ENCODE measurements around the gene LRRC27. TPM values are rescaled to one million over a fixed set of nuclear protein-coding genes. Genes with fewer than 3 reads are reported as not detected.

Gene LRRC27
- total RNA-seq, 4 donors from 2014 or later = 5.9 to 69.5 (median 8.3) TPM; not detected in 1

DNA sequence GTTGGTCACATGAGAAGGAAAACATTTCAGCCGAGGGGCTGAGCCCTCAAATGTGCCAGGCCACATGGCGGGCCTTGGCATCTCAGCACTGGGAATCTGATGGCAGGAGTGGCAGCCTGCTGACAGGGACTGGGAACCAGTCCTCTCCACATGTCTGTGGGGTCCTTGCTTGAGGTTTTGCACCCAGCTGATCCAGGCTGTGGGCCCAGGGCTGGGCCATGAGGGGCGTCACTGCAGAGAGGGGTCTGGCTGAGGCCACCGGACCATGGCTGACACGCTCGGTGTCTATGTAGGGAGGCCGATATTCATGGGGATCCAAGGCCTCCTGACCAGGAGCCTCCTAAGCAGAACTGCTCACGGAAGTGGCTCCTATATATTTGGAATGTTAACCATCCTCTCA is 34.0 kb downstream of the LRRC27 start:
- no peaks in the 10 kb centered on the region for H3K27me3 ChIP-seq
- intact Hi-C loops (cut with DNase I; ENCODE audit: low total_unique reads) = no loop called here

DNA sequence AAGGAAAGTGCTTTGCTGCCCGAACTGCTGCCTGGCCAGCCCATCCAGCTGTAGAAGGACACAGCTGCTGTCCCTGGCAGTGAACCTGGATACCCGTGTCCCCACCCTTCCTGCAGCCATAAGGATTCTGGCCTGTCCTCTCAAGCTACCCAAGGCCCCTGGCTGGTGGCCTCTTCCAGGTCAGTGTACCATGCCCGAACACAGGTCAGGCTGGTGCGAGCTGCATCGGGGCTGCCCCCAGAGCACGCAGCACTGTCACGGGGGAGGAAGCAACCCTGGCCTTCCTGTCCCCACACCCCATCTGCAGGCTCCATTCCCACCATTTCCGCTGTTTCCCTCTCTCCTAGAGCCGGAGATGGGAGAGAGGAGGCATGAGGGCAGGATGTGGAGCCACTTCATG is 34.5 kb downstream of the LRRC27 start:
- in situ Hi-C loops (cut with MboI; ENCODE audit: low pct_ligation_motif_present in 1 of 4, low pct_unique_long_range_greater_than_20kb in 1 of 4, low sequenced_read_pairs in 3 of 4) (loop anchor here in 1 of 4 donors (10.0 kb wide), 1 partner anchor 152 kb away; no protein-coding TSS in a partner anchor), intact Hi-C loops (cut with DNase I; ENCODE audit: low total_unique reads) (no loop called here)
- no peaks in the 10 kb centered on the region for H3K9me3 ChIP-seq
- H3K36me3 ChIP-seq = peaks cover 0 to 11% (median 3%) of the 10 kb centered on the region in 4 donors
- TF ChIP-seq POLR2A (IDR thresholded peaks at IDR 0.05) (no peak), POLR2AphosphoS5 (IDR thresholded peaks at IDR 0.05) (no peak), EP300 (IDR thresholded peaks at IDR 0.05; ENCODE audit: low read depth) (no peak)
- TF ChIP-seq, protein P1, sequence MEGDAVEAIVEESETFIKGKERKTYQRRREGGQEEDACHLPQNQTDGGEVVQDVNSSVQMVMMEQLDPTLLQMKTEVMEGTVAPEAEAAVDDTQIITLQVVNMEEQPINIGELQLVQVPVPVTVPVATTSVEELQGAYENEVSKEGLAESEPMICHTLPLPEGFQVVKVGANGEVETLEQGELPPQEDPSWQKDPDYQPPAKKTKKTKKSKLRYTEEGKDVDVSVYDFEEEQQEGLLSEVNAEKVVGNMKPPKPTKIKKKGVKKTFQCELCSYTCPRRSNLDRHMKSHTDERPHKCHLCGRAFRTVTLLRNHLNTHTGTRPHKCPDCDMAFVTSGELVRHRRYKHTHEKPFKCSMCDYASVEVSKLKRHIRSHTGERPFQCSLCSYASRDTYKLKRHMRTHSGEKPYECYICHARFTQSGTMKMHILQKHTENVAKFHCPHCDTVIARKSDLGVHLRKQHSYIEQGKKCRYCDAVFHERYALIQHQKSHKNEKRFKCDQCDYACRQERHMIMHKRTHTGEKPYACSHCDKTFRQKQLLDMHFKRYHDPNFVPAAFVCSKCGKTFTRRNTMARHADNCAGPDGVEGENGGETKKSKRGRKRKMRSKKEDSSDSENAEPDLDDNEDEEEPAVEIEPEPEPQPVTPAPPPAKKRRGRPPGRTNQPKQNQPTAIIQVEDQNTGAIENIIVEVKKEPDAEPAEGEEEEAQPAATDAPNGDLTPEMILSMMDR (IDR thresholded peaks at IDR 0.05) = no peak
- WGBS, 2 donors (ENCODE audit: low coverage in 1 of 2) = 81% methylated on average over 9 of the region's 9 CpGs; no CpG with 5 or more reads in 1 of the 2 donors
- no peaks in the 10 kb centered on the region for H3K27me3 ChIP-seq
- H3K27ac ChIP-seq = no peak overlapping the region
- no peak overlapping the region for H3K4me3 ChIP-seq
- DNase-seq = no peak
- H3K4me1 ChIP-seq = no peaks in the 10 kb centered on the region

More for the DNA sequence above, 34.0 kb downstream of the LRRC27 start:
- DNase-seq = no peak
- H3K4me1 ChIP-seq = no peaks in the 10 kb centered on the region
- 96% methylated on average over 8 of the region's 8 CpGs; no CpG with 5 or more reads in 1 of the 2 donors for WGBS, 2 donors (ENCODE audit: low coverage in 1 of 2)
- H3K4me3 ChIP-seq = no peak overlapping the region
- no peak overlapping the region for H3K27ac ChIP-seq
- H3K36me3 ChIP-seq = peaks cover 0 to 11% (median 3%) of the 10 kb centered on the region in 4 donors
- TF ChIP-seq EP300 (IDR thresholded peaks at IDR 0.05; ENCODE audit: low read depth) (no peak), POLR2A (IDR thresholded peaks at IDR 0.05) (no peak), POLR2AphosphoS5 (IDR thresholded peaks at IDR 0.05) (no peak)
- TF ChIP-seq, protein P1 (IDR thresholded peaks at IDR 0.05) = no peak
- H3K9me3 ChIP-seq = no peaks in the 10 kb centered on the region
- in situ Hi-C loops (cut with MboI; ENCODE audit: low pct_ligation_motif_present in 1 of 4, low pct_unique_long_range_greater_than_20kb in 1 of 4, low sequenced_read_pairs in 3 of 4) = loop anchor here in 1 of 4 donors (10.0 kb wide), 1 partner anchor 151 kb away; no protein-coding TSS in a partner anchor

DNA sequence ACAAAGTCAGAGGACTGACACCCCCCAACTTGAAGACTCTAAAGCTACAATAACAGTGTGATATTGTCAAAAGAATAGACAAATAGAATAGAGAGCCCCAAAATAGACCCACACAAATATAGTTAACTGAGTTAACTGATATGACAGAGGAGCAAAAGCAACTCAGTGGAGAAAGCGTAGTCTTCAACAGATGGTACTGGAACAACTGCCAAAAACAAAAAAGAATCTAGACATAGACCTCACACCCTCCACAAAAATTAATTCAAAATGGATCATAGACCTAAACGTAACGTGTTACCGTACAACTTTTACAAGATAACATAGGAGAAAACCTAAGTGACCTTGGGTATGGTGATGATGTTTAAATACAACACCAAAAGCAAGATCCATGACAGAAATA is 36.4 kb downstream of the LRRC27 start:
- in situ Hi-C loops (cut with MboI; ENCODE audit: low pct_ligation_motif_present in 1 of 4, low pct_unique_long_range_greater_than_20kb in 1 of 4, low sequenced_read_pairs in 3 of 4) (loop anchor here in 1 of 4 donors (10.0 kb wide), 1 partner anchor 154 kb away; no protein-coding TSS in a partner anchor), intact Hi-C loops (cut with DNase I; ENCODE audit: low total_unique reads) (no loop called here)
- H3K4me3 ChIP-seq = no peak overlapping the region
- peaks cover 0 to 11% (median 3%) of the 10 kb centered on the region in 4 donors for H3K36me3 ChIP-seq
- no peaks in the 10 kb centered on the region for H3K4me1 ChIP-seq
- no peak for DNase-seq
- H3K27me3 ChIP-seq = no peaks in the 10 kb centered on the region
- WGBS, 2 donors (ENCODE audit: low coverage in 1 of 2) = 91 to 93% methylated on average over 4 of the region's 4 CpGs
- TF ChIP-seq, protein P1 (IDR thresholded peaks at IDR 0.05) = no peak
- no peak for TF ChIP-seq EP300 (IDR thresholded peaks at IDR 0.05; ENCODE audit: low read depth)
- no peak for TF ChIP-seq POLR2AphosphoS5 (IDR thresholded peaks at IDR 0.05)
- no peak for TF ChIP-seq POLR2A (IDR thresholded peaks at IDR 0.05)
- H3K9me3 ChIP-seq = no peaks in the 10 kb centered on the region
- H3K27ac ChIP-seq = no peak overlapping the region

DNA sequence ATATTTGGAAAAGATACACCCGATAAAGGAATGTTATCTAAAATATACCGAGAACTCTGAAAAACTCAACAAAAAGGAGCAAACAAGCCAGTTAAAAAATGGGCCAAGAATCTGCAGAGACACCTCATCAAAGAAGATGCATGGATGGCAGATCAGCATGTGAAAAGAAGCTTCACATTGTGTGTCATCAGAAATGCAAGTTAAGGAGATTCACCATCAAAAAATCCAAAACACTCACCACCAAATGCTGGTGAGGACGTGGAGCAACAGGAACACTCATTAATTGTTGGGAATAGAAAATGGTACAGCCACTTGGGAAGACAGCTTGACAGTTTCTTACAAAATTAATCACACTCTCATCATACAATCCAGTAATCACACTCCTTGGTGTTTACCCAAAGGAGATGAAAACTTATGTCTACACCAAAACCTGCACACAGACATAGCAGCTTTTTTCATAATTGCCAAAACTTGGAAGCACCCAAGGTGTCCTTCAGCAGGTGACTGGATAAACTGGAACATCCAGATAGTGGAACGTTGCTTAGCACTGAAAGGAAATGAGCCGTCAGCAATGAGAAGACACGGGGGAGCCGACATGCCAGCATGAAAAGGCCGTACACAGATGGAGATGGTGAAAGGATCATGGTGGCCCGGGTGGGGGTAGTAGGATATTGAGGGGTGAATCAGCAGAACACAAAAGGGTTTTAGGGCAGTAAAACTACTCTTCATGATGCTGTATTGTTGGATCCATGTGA is 37.1 kb downstream of the LRRC27 start:
- intact Hi-C loops (cut with DNase I; ENCODE audit: low total_unique reads) = no loop called here

More for the DNA sequence above, 37.1 kb downstream of the LRRC27 start:
- H3K9me3 ChIP-seq = no peaks in the 10 kb centered on the region
- WGBS, 2 donors (ENCODE audit: low coverage in 1 of 2) = 86 to 87% methylated on average over 7 to 9 of the region's 9 CpGs
- H3K27me3 ChIP-seq = no peaks in the 10 kb centered on the region
- no peaks in the 10 kb centered on the region for H3K4me1 ChIP-seq
- H3K36me3 ChIP-seq = peaks cover 0 to 11% (median 3%) of the 10 kb centered on the region in 4 donors
- no peak for DNase-seq
- in situ Hi-C loops (cut with MboI; ENCODE audit: low pct_ligation_motif_present in 1 of 4, low pct_unique_long_range_greater_than_20kb in 1 of 4, low sequenced_read_pairs in 3 of 4) = loop anchor here in 1 of 4 donors (10.0 kb wide), 1 partner anchor 154 kb away; no protein-coding TSS in a partner anchor
- H3K4me3 ChIP-seq = no peak overlapping the region
- TF ChIP-seq POLR2AphosphoS5 (IDR thresholded peaks at IDR 0.05) (no peak), EP300 (IDR thresholded peaks at IDR 0.05; ENCODE audit: low read depth) (no peak), POLR2A (IDR thresholded peaks at IDR 0.05) (no peak)
- TF ChIP-seq, protein P1 (IDR thresholded peaks at IDR 0.05) = no peak
- no peak overlapping the region for H3K27ac ChIP-seq

Data from transverse colon (tissue), 4 donors.